WTC11 (cell line): Measurements from ENCODE around the gene GPR62. TPM values are rescaled to one million over a fixed set of nuclear protein-coding genes. Genes with fewer than 3 reads are reported as not detected.

ENCODE experiments used
- ATAC-seq: fragments of 200-7000 bp; cut with Tn5 transposase; 2 replicates; pipeline ENCODE4 v1.10.0; 2021; ENCODE audit warnings: mild to moderate bottlenecking, moderate library complexity
- CTCF ChIA-PET: fragments of 300-600 bp; sonication (Branson Sonifier 250); formaldehyde crosslinking; loops from one replicate; lab custom pipeline; 2021; ENCODE audit warnings: antibody characterized with exemption; lab: Charles Lee
- POLR2A ChIA-PET: fragments of 350-600 bp; sonication (Branson Sonifier 250); formaldehyde crosslinking; loops from one replicate; lab custom pipeline; 2021; ENCODE audit warnings: antibody characterized with exemption; lab: Charles Lee
- DNase-seq: peaks from one replicate; pipeline ENCODE4 v3.0.0; 2021; ENCODE audit warnings: low spot score
- H3K27ac Mint-ChIP-seq: 2 replicates; pipeline ENCODE4 v1.8.0; 2021; ENCODE audit warnings: mixed read lengths
- H3K27me3 Mint-ChIP-seq: 2 replicates; pipeline ENCODE4 v1.8.0; 2021; ENCODE audit warnings: low read depth, mild to moderate bottlenecking, moderate library complexity, mixed read lengths
- H3K36me3 Mint-ChIP-seq: 2 replicates; pipeline ENCODE4 v1.8.0; 2021; ENCODE audit warnings: mixed read lengths
- H3K4me1 Mint-ChIP-seq: 2 replicates; pipeline ENCODE4 v1.8.0; 2022; ENCODE audit warnings: mixed read lengths
- H3K4me3 Mint-ChIP-seq: 2 replicates; pipeline ENCODE4 v1.8.0; 2021; ENCODE audit warnings: mild to moderate bottlenecking, moderate library complexity, mixed read lengths
- H3K9me3 Mint-ChIP-seq: 2 replicates; pipeline ENCODE4 v1.8.0; 2021; ENCODE audit warnings: mixed read lengths
- AFF4 ChIP-seq: sonication (generic); formaldehyde crosslinking; IDR thresholded peaks from 2 replicates; pipeline ENCODE4 v1.8.1; 2023; ENCODE audit warnings: mild to moderate bottlenecking, missing genetic modification reagents, borderline replicate concordance
- CREM ChIP-seq: sonication (generic); formaldehyde crosslinking; IDR thresholded peaks from 2 replicates; pipeline ENCODE4 v1.8.1; 2022; ENCODE audit warnings: mild to moderate bottlenecking, missing genetic modification reagents, moderate library complexity
- CTCF ChIP-seq: fragments of 200-600 bp; IDR thresholded peaks from 2 replicates; pipeline ENCODE4 v1.8.0; 2022; ENCODE audit warnings: antibody characterized with exemption
- E2F1 ChIP-seq: sonication (generic); formaldehyde crosslinking; IDR thresholded peaks from 2 replicates; pipeline ENCODE4 v1.8.0; 2022; ENCODE audit warnings: mild to moderate bottlenecking, missing genetic modification reagents
- E2F5 ChIP-seq: sonication (generic); formaldehyde crosslinking; IDR thresholded peaks from 2 replicates; pipeline ENCODE4 v1.8.1; 2022; ENCODE audit warnings: mild to moderate bottlenecking, moderate library complexity, missing genetic modification reagents
- EMX1 ChIP-seq: fragments of 250-450 bp; sonication (Bioruptor Pico); IDR thresholded peaks from 2 replicates; pipeline ENCODE4 v1.8.0; 2021; ENCODE audit warnings: mild to moderate bottlenecking
- ESRRA ChIP-seq: sonication (generic); formaldehyde crosslinking; IDR thresholded peaks from 2 replicates; pipeline ENCODE4 v1.8.1; 2022; ENCODE audit warnings: mild to moderate bottlenecking, missing genetic modification reagents, borderline replicate concordance
- FOXJ3 ChIP-seq: sonication (generic); formaldehyde crosslinking; IDR thresholded peaks from 2 replicates; pipeline ENCODE4 v1.9.0; 2021; ENCODE audit warnings: missing genetic modification reagents, mild to moderate bottlenecking, borderline replicate concordance
- FOXK1 ChIP-seq: sonication (generic); formaldehyde crosslinking; IDR thresholded peaks from 2 replicates; pipeline ENCODE4 v1.8.0; 2022; ENCODE audit warnings: mild to moderate bottlenecking, moderate library complexity, missing genetic modification reagents
- GRHL2 ChIP-seq: fragments of 250-450 bp; sonication (Bioruptor Pico); IDR thresholded peaks from 2 replicates; pipeline ENCODE4 v1.8.0; 2022; ENCODE audit warnings: mild to moderate bottlenecking, moderate library complexity; ENCODE audit not compliant: insufficient replicate concordance, severe bottlenecking
- GTF2I ChIP-seq: fragments of 250-450 bp; sonication (Bioruptor Pico); conservative IDR thresholded peaks from 2 replicates; pipeline ENCODE4 v1.4.0; 2021; ENCODE audit warnings: mild to moderate bottlenecking
- HMGA2 ChIP-seq: fragments of 250-450 bp; sonication (Bioruptor Pico); IDR thresholded peaks from 2 replicates; pipeline ENCODE4 v1.4.0; 2021; ENCODE audit warnings: mild to moderate bottlenecking, moderate library complexity
- JUN ChIP-seq: sonication (generic); formaldehyde crosslinking; IDR thresholded peaks from 2 replicates; pipeline ENCODE4 v1.8.0; 2023; ENCODE audit warnings: mild to moderate bottlenecking, missing genetic modification reagents
- NFYB ChIP-seq: sonication (generic); formaldehyde crosslinking; conservative IDR thresholded peaks from 2 replicates; pipeline ENCODE4 v1.8.0; 2022; ENCODE audit warnings: low read depth, missing genetic modification reagents
- RORB ChIP-seq: fragments of 250-450 bp; sonication (Bioruptor Pico); IDR thresholded peaks from 2 replicates; pipeline ENCODE4 v1.9.0; 2021; ENCODE audit warnings: mild to moderate bottlenecking
- USF2 ChIP-seq: sonication (generic); formaldehyde crosslinking; IDR thresholded peaks from 2 replicates; pipeline ENCODE4 v1.8.1; 2023; ENCODE audit warnings: mild to moderate bottlenecking, missing genetic modification reagents, moderate library complexity
- ZNF317 ChIP-seq: sonication (generic); formaldehyde crosslinking; IDR thresholded peaks from 2 replicates; pipeline ENCODE4 v1.8.1; 2023; ENCODE audit warnings: low read depth, mild to moderate bottlenecking, moderate library complexity, missing genetic modification reagents, borderline replicate concordance
- ZNF423 ChIP-seq: fragments of 250-450 bp; sonication (Bioruptor Pico); IDR thresholded peaks from 2 replicates; pipeline ENCODE4 v2.1.2; 2022; ENCODE audit warnings: mild to moderate bottlenecking, moderate library complexity
- ZNF425 ChIP-seq: fragments of 250-450 bp; sonication (Bioruptor Pico); conservative IDR thresholded peaks from 2 replicates; pipeline ENCODE4 v1.9.0; 2021; ENCODE audit warnings: mild to moderate bottlenecking
- ZNF512 ChIP-seq: sonication (generic); formaldehyde crosslinking; IDR thresholded peaks from 2 replicates; pipeline ENCODE4 v1.8.1; 2022; ENCODE audit warnings: missing genetic modification reagents, borderline replicate concordance
- ZNF671 ChIP-seq: fragments of 250-450 bp; sonication (Bioruptor Pico); IDR thresholded peaks from 2 replicates; pipeline ENCODE4 v1.8.0; 2021; ENCODE audit warnings: mild to moderate bottlenecking
- total RNA-seq: library from RNA; stranded (reverse); gene quantifications from 3 replicates; pipeline ENCODE4 v1.2.3, GENCODE V29; 2021

GPR62 gene
- total RNA-seq, 1 experiment from 2014 or later, result 0.24 TPM

GRCh38 chr3:51944451-51945021 is 10.6 kb upstream of the GPR62 start:
- H3K4me3 Mint-ChIP-seq, result no peak overlapping the region
- H3K4me1 Mint-ChIP-seq, result peaks cover 17% of the 10 kb centered on the region
- ChIA-PET CTCF (interaction anchor here (1.1 to 1.4 kb wide), 2 partner anchors 30 to 39 kb away, joined by 3 read pairs; partner anchors contain the start of genes ABHD14B and ACY1), POLR2A (no interaction called here)
- no peak for ATAC-seq
- TF ChIP-seq FOXK1 (CRISPR knock-in tag), result no peak
- TF ChIP-seq ZNF425 (CRISPR knock-in tag), result no peak
- TF ChIP-seq E2F5 (CRISPR knock-in tag), result no peak
- no peak for TF ChIP-seq NFYB
- TF ChIP-seq GRHL2 (CRISPR knock-in tag), result no peak
- no peak for TF ChIP-seq EMX1 (CRISPR knock-in tag)
- TF ChIP-seq USF2 (CRISPR knock-in tag), result no peak
- TF ChIP-seq GTF2I (CRISPR knock-in tag), result no peak
- TF ChIP-seq FOXJ3 (CRISPR knock-in tag), result no peak
- TF ChIP-seq RORB, result no peak
- TF ChIP-seq, all 79 proteins: peak for 0
- Mint-ChIP-seq H3K27me3 (peaks cover 9% of the 10 kb centered on the region), H3K36me3 (peaks cover 7% of the 10 kb centered on the region), H3K9me3 (no peaks in the 10 kb centered on the region), H3K27ac (no peak overlapping the region)
- DNase-seq, result no peak

GRCh38 chr3:51945031-51945840 is 9.9 kb upstream of the GPR62 start:
- CTCF ChIA-PET, result interaction anchor here (0.5 to 1.4 kb wide), 4 partner anchors 8 to 274 kb away, joined by 3 to 4 read pairs (median 3); partner anchors contain the start of genes ABHD14B and ACY1
- no peak for TF ChIP-seq ZNF512 (CRISPR knock-in tag)
- no peak for TF ChIP-seq CREM (CRISPR knock-in tag)
- TF ChIP-seq E2F1, result no peak
- no peak for TF ChIP-seq ZNF671 (CRISPR knock-in tag)
- no peak for TF ChIP-seq ESRRA
- TF ChIP-seq JUN (CRISPR knock-in tag), result no peak
- no peak for TF ChIP-seq CTCF
- TF ChIP-seq ZNF317 (CRISPR knock-in tag), result no peak
- TF ChIP-seq HMGA2 (CRISPR knock-in tag), result no peak
- TF ChIP-seq ZNF423, result no peak
- no peak for TF ChIP-seq AFF4 (CRISPR knock-in tag)

More at GRCh38 chr3:51945031-51945840, 9.9 kb upstream of the GPR62 start:
- Mint-ChIP-seq H3K27ac (no peak overlapping the region), H3K27me3 (peaks cover 13% of the 10 kb centered on the region), H3K4me3 (no peak overlapping the region), H3K36me3 (peaks cover 4% of the 10 kb centered on the region), H3K4me1 (peaks cover 15% of the 10 kb centered on the region), H3K9me3 (no peaks in the 10 kb centered on the region)
- peak; percentile 7 for DNase-seq
- POLR2A ChIA-PET, result no interaction called here
- ATAC-seq, result no peak
